GM18511 (cell line): ENCODE data around the gene HMSD.

Source experiments
- ATAC-seq: cut with Tn5 transposase; IDR thresholded peaks from one replicate; pipeline ENCODE4 v1.9.1; 2021; ENCODE audit warnings: mild to moderate bottlenecking, moderate library complexity; ENCODE audit not compliant: unreplicated experiment

The HMSD gene

GRCh38 chr18:63953811-63954210, 4.7 kb downstream of the HMSD start:
- ATAC-seq = no peak

- ATAC-seq = no peak
Measured at GRCh38 chr18:63956755-63957154, 7.7 kb downstream of the HMSD start.

GRCh38 chr18:63960891-63961290, 11.8 kb downstream of the HMSD start:
- no peak for ATAC-seq

GRCh38 chr18:63961435-63961980, 12.4 kb downstream of the HMSD start:
- ATAC-seq = no peak

GRCh38 chr18:63962137-63962536, 13.0 kb downstream of the HMSD start:
- no peak for ATAC-seq

GRCh38 chr18:63963615-63964256, 14.6 kb downstream of the HMSD start:
- ATAC-seq = peak; percentile 90

- ATAC-seq = no peak
Measured at GRCh38 chr18:63964908-63965307, 15.8 kb downstream of the HMSD start.

GRCh38 chr18:63965716-63966330, 16.7 kb downstream of the HMSD start:
- no peak for ATAC-seq

GRCh38 chr18:63969942-63970808, 21.1 kb downstream of the HMSD start, which contains the start of gene SERPINB8:
TSS of gene SERPINB8 (plus strand) at chr18:63970081. CDS start at chr18:63978309, 8,228 bp downstream.
- ATAC-seq = peak; percentile 94

- ATAC-seq = peak; percentile 0
Measured at GRCh38 chr18:63970809-63971205, 21.7 kb downstream of the HMSD start.

- no peak for ATAC-seq
Measured at GRCh38 chr18:63971320-63972001, 22.4 kb downstream of the HMSD start.

GRCh38 chr18:63972002-63972376, 22.9 kb downstream of the HMSD start:
- no peak for ATAC-seq

GRCh38 chr18:63974991-63975390, 25.9 kb downstream of the HMSD start:
- no peak for ATAC-seq

GRCh38 chr18:63975628-63976027, 26.5 kb downstream of the HMSD start:
- ATAC-seq = peak; percentile 42

- no peak for ATAC-seq
Measured at GRCh38 chr18:63977040-63977439, 27.9 kb downstream of the HMSD start.

GRCh38 chr18:63979409-63979920, 30.4 kb downstream of the HMSD start:
- ATAC-seq = peak; percentile 72

- ATAC-seq = no peak
Measured at GRCh38 chr18:63980027-63980426, 30.9 kb downstream of the HMSD start.

- ATAC-seq = no peak
Measured at GRCh38 chr18:63980896-63981460, 31.9 kb downstream of the HMSD start.

- no peak for ATAC-seq
Measured at GRCh38 chr18:63981719-63982118, 32.6 kb downstream of the HMSD start.

- no peak for ATAC-seq
Measured at GRCh38 chr18:63982361-63982760, 33.3 kb downstream of the HMSD start.
